ENCODE measurements around the gene CTSD. TPM values are rescaled to one million over a fixed set of nuclear protein-coding genes. Genes with fewer than 3 reads are reported as not detected.

Gene CTSD
- total and polyA plus RNA-seq, 2 of the 4 experiments (the other 2 are of a cell fraction) = 39.8 to 166 TPM

- Histone ChIP-seq H2BK20ac (ENCODE audit: low read depth, low read length) (no peak overlapping the region), H2BK5ac (ENCODE audit: low read depth, low read length, poor library complexity, severe bottlenecking) (no peak overlapping the region), H2BK15ac (ENCODE audit: low read depth, low read length) (no peak overlapping the region), H3K4me2 (ENCODE audit: low read depth, low read length) (no peak overlapping the region), H3K14ac (replicated peaks; ENCODE audit: low read depth, low read length) (no peak overlapping the region), H4K20me1 (ENCODE audit: insufficient read depth, low read length) (no peaks in the 10 kb centered on the region), H3K56ac (ENCODE audit: extremely low read depth, insufficient read depth, low read length) (no peak overlapping the region), H3K4ac (ENCODE audit: low read depth, low read length) (no peak overlapping the region), H3K36me3 (ENCODE audit: control insufficient read depth, insufficient read depth, low read length) (no peaks in the 10 kb centered on the region), H4K91ac (ENCODE audit: insufficient read depth, low read depth, low read length) (no peak overlapping the region), H2BK120ac (ENCODE audit: low read depth, low read length) (no peak overlapping the region), H4K8ac (ENCODE audit: low read depth in 2 of 2, low read length in 2 of 2) (no peak overlapping the region), H3K9me1 (ENCODE audit: insufficient read depth, low read length) (no peaks in the 10 kb centered on the region), H3K4me1 (ENCODE audit: control insufficient read depth, insufficient read depth, low read length) (no peaks in the 10 kb centered on the region), H3K9me3 (ENCODE audit: control insufficient read depth, insufficient read depth, low read length) (no peaks in the 10 kb centered on the region), H3K4me3 (ENCODE audit: insufficient read depth, low read depth, low read length) (no peak overlapping the region), H3K27me3 (ENCODE audit: control insufficient read depth, insufficient read depth, low read length) (peaks cover 38% of the 10 kb centered on the region), H2AK5ac (ENCODE audit: low read depth, low read length) (no peak overlapping the region), H4K5ac (ENCODE audit: low read depth, low read length) (no peak overlapping the region), H3K18ac (ENCODE audit: low read depth, low read length) (no peak overlapping the region), H3K9ac (ENCODE audit: low read depth, low read length) (no peak overlapping the region), H3K27ac (ENCODE audit: insufficient read depth, low read length) (no peak overlapping the region), H2AFZ (replicated peaks; ENCODE audit: low read length, poor library complexity) (no peak overlapping the region), H2AK9ac (replicated peaks; ENCODE audit: low read depth, low read length, poor library complexity) (no peak overlapping the region), H3K23ac (ENCODE audit: low read depth, low read length) (no peak overlapping the region), H3K79me1 (ENCODE audit: low read depth in 1 of 2, low read length in 2 of 2) (no peaks in the 10 kb centered on the region)
- intact Hi-C loops (cut with micrococcal nuclease) (no loop called here), in situ Hi-C loops (cut with MboI; ENCODE audit: low sequenced_read_pairs) (no loop called here), dilution Hi-C loops (cut with HindIII; ENCODE audit: low sequenced_read_pairs, unreplicated experiment) (no loop called here)
- BruUV-seq (replicated peaks) = no TSS peak
- TF ChIP-seq BHLHE40 (IDR thresholded peaks at IDR 0.05; ENCODE audit: low read depth, low read length) (no peak), USF2 (IDR thresholded peaks at IDR 0.05; ENCODE audit: low read depth, low read length) (no peak), NFE2L2 (IDR thresholded peaks at IDR 0.05; ENCODE audit: low read depth, low read length) (no peak), RCOR1 (IDR thresholded peaks at IDR 0.05; ENCODE audit: insufficient replicate concordance, low read length) (no peak), RFX5 (IDR thresholded peaks at IDR 0.05; ENCODE audit: low read depth, low read length) (no peak), MXI1 (IDR thresholded peaks at IDR 0.05; ENCODE audit: borderline replicate concordance, low read depth, low read length) (no peak), MAFK (IDR thresholded peaks at IDR 0.05; ENCODE audit: low read depth, low read length) (no peak), SMC3 (IDR thresholded peaks at IDR 0.05; ENCODE audit: low read depth, low read length) (no peak), POLR2A (IDR thresholded peaks at IDR 0.05; ENCODE audit: low read depth, low read length) (no peak), CHD1 (IDR thresholded peaks at IDR 0.05; ENCODE audit: low read depth, low read length) (no peak), ELK1 (IDR thresholded peaks at IDR 0.05; ENCODE audit: borderline replicate concordance, low read depth, low read length) (no peak), MAZ (IDR thresholded peaks at IDR 0.05; ENCODE audit: borderline replicate concordance, low read depth, low read length) (no peak), CEBPB (IDR thresholded peaks at IDR 0.05; ENCODE audit: low read depth, low read length) (no peak), RAD21 (IDR thresholded peaks at IDR 0.05; ENCODE audit: low read length) (no peak), CTCF (conservative IDR thresholded peaks at IDR 0.05; ENCODE audit: low read depth, low read length) (no peak), FOS (IDR thresholded peaks at IDR 0.05; ENCODE audit: low read depth, low read length) (no peak)
- ChIA-PET CTCF (no interaction called here), POLR2A (ENCODE audit: unreplicated experiment) (interaction anchor here (0.6 kb wide), 1 partner anchor 319 kb away, joined by 3 read pairs; no protein-coding TSS in a partner anchor)
- DNase-seq = no peak
- ATAC-seq (ENCODE audit: low read depth) = no peak
- WGBS, 2 experiments (ENCODE audit: extremely low coverage in 2 of 2, insufficient read length in 1 of 2) = 86% methylated on average over 14 of the region's 20 CpGs; no CpG with 5 or more reads in 1 of the 2 experiments
Observed at GRCh38 chr11:1803246-1803645, 39.5 kb upstream of the CTSD start.

Measured in IMR-90 (cell line).